HG03196 (cell line): Measurements from ENCODE around the gene DEPDC1.
"Not testable (repeated sequence)": the region's sequence is repeated elsewhere in the genome, so short reads cannot be mapped to it uniquely, and the experiment has no call there.

Source experiments
- ATAC-seq: cut with Tn5 transposase; IDR thresholded peaks from one replicate; pipeline ENCODE4 v1.9.1; 2021; ENCODE audit not compliant: unreplicated experiment

DEPDC1 gene

GRCh38 chr1:68476626-68477025 is 20.3 kb downstream of the DEPDC1 start:
- ATAC-seq = not testable (repeated sequence)

- ATAC-seq = no peak
These were observed 23.8 kb downstream of the DEPDC1 start for GRCh38 chr1:68473060-68473459.

GRCh38 chr1:68470388-68470970 is 26.4 kb downstream of the DEPDC1 start:
- ATAC-seq = no peak

- no peak for ATAC-seq
These were observed 32.0 kb downstream of the DEPDC1 start for GRCh38 chr1:68464891-68465290.

- ATAC-seq = no peak
These were observed 35.9 kb downstream of the DEPDC1 start for GRCh38 chr1:68460935-68461334.

GRCh38 chr1:68459796-68460195 is 37.1 kb downstream of the DEPDC1 start:
- ATAC-seq = no peak

- ATAC-seq = no peak
These were observed 37.8 kb downstream of the DEPDC1 start for GRCh38 chr1:68459091-68459490.

GRCh38 chr1:68456202-68456601 is 40.7 kb downstream of the DEPDC1 start:
- no peak for ATAC-seq

- ATAC-seq = no peak
These were observed 42.3 kb downstream of the DEPDC1 start for GRCh38 chr1:68454534-68454933.

- no peak for ATAC-seq
These were observed 43.7 kb downstream of the DEPDC1 start for GRCh38 chr1:68453060-68453670.

GRCh38 chr1:68449901-68450300 is 47.0 kb downstream of the DEPDC1 start, which contains the start of gene RPE65:
Gene RPE65 (minus strand): TSS chr1:68449954. CDS start chr1:68449905, 49 bp downstream.
- no peak for ATAC-seq

- ATAC-seq = no peak
These were observed 48.5 kb downstream of the DEPDC1 start for GRCh38 chr1:68448365-68448764.

GRCh38 chr1:68445709-68446108 is 51.2 kb downstream of the DEPDC1 start:
- ATAC-seq = no peak

- peak; percentile 68 for ATAC-seq
These were observed 53.9 kb downstream of the DEPDC1 start for GRCh38 chr1:68442822-68443556.

- ATAC-seq = no peak
These were observed 54.9 kb downstream of the DEPDC1 start for GRCh38 chr1:68442006-68442405.

- no peak for ATAC-seq
These were observed 58.6 kb downstream of the DEPDC1 start for GRCh38 chr1:68438310-68438709.

- no peak for ATAC-seq
These were observed 63.5 kb downstream of the DEPDC1 start for GRCh38 chr1:68433395-68433794.

GRCh38 chr1:68431076-68431475 is 65.8 kb downstream of the DEPDC1 start:
- no peak for ATAC-seq

- no peak for ATAC-seq
These were observed 67.6 kb downstream of the DEPDC1 start for GRCh38 chr1:68429233-68429808.

- ATAC-seq = no peak
These were observed 70.3 kb downstream of the DEPDC1 start for GRCh38 chr1:68426594-68426993.
